ENCODE measurements around the gene SERPINA5.

GRCh38 chr14:94631050-94631449, 49.8 kb downstream of the SERPINA5 start:
- TF ChIP-seq YY1 (IDR thresholded peaks at IDR 0.05; ENCODE audit: insufficient read depth, insufficient read length) (no peak), ZNF274 (IDR thresholded peaks at IDR 0.05; ENCODE audit: low read depth, low read length) (no peak), SUZ12 (IDR thresholded peaks at IDR 0.05; ENCODE audit: extremely low read depth, insufficient read depth, insufficient read length) (no peak)
